A549 (cell line): ENCODE data around the gene ZNF710. TPM values are rescaled to one million over a fixed set of nuclear protein-coding genes. Genes with fewer than 3 reads are reported as not detected.
A peak's percentile ranks its signal among the peaks of the same experiment; 100 is the strongest.

Source experiments
- ATAC-seq, 2 experiments: fragments of 200-7000 bp in 1 of 2; fragments of >200 bp in 1 of 2; cut with Nextera tagmentation in 1 of 2; cut with Tn5 transposase in 1 of 2; 3 replicates each; pipeline versions ENCODE4 v1.8.0 to v1.9.1; 2018 to 2020; ENCODE audit warnings: mild to moderate bottlenecking in 1 of 2, moderate library complexity in 1 of 2
- CTCF ChIA-PET: fragments of 300-600 bp; sonication (Branson Sonifier 250); formaldehyde crosslinking; extraction: SDS; loops from one replicate; lab custom pipeline; 2021; ENCODE audit warnings: antibody characterized with exemption, inconsistent platforms; lab: Yijun Ruan, JAX
- POLR2A ChIA-PET: fragments of 350-600 bp; formaldehyde crosslinking; extraction: SDS; loops from one replicate; lab custom pipeline; 2021; ENCODE audit warnings: antibody characterized with exemption, inconsistent platforms; lab: Yijun Ruan, JAX
- DNase-seq, 2 experiments: peaks; one replicate each; pipeline versions ENCODE4 v3.0.0 to v3.0.0-alpha.2; 2011 to 2016; ENCODE audit warnings: low read depth in 1 of 2, low spot score in 1 of 2
- FAIRE-seq: peaks from 2 replicates; lab custom pipeline; 2011; peaks lifted over from hg19 to GRCh38; lab: Jason Lieb, UNC
- H3K27ac ChIP-seq, 2 experiments: fragments of >200 bp; sonication (Bioruptor Twin); formaldehyde crosslinking; 3 replicates each; pipeline ENCODE4 v1.5.1; 2016 to 2017
- H3K4me1 ChIP-seq: fragments of >200 bp; sonication (Bioruptor Twin); formaldehyde crosslinking; 3 replicates; pipeline ENCODE4 v1.6.1; 2016
- H3K4me2 ChIP-seq: fragments of >200 bp; sonication (Bioruptor Twin); formaldehyde crosslinking; 3 replicates; pipeline ENCODE4 v1.6.1; 2016
- H3K4me3 ChIP-seq: fragments of >200 bp; sonication (Bioruptor Twin); formaldehyde crosslinking; 3 replicates; pipeline ENCODE4 v1.5.1; 2016
- H3K9me3 ChIP-seq: fragments of >200 bp; sonication (Bioruptor Twin); formaldehyde crosslinking; 3 replicates; pipeline ENCODE4 v1.6.1; 2016
- BHLHE40 ChIP-seq: IDR thresholded peaks from 2 replicates; pipeline ENCODE4 v1.6.1; 2012; ENCODE audit warnings: low read depth, low read length, inconsistent platforms
- CBX2 ChIP-seq: fragments of 200-600 bp; sonication (generic); IDR thresholded peaks from 2 replicates; pipeline ENCODE4 v1.6.1; 2016; ENCODE audit warnings: low read depth, mild to moderate bottlenecking, borderline replicate concordance
- CBX8 ChIP-seq: fragments of 200-600 bp; sonication (generic); IDR thresholded peaks from 2 replicates; pipeline ENCODE4 v1.6.1; 2016
- CHD4 ChIP-seq: fragments of 200-600 bp; sonication (generic); IDR thresholded peaks from 2 replicates; pipeline ENCODE4 v1.6.1; 2016; ENCODE audit warnings: antibody characterized with exemption, mild to moderate bottlenecking, borderline replicate concordance
- EHF ChIP-seq: fragments of 250-450 bp; sonication (Bioruptor Pico); IDR thresholded peaks from 2 replicates; pipeline ENCODE4 v1.5.0; 2020; ENCODE audit warnings: mild to moderate bottlenecking
- EHMT2 ChIP-seq: fragments of 200-600 bp; sonication (generic); IDR thresholded peaks from 2 replicates; pipeline ENCODE4 v1.6.1; 2016; ENCODE audit warnings: antibody characterized with exemption, low read depth, mild to moderate bottlenecking, moderate library complexity
- EP300 ChIP-seq, 2 experiments: fragments of >200 bp; sonication (Bioruptor Twin); formaldehyde crosslinking; IDR thresholded peaks; 2 replicates in 1 of 2; 3 replicates in 1 of 2; pipeline ENCODE4 v1.6.1; 2016 to 2017
- ESRRA ChIP-seq: fragments of 150-350 bp; IDR thresholded peaks from 2 replicates; pipeline ENCODE4 v1.6.1; 2014; ENCODE audit warnings: mild to moderate bottlenecking, low read length, borderline replicate concordance
- FOSL2 ChIP-seq, 2 experiments: fragments of 450-650 bp in 1 of 2; fragments of >200 bp in 1 of 2; sonication (Bioruptor Twin) in 1 of 2; formaldehyde crosslinking; IDR thresholded peaks; 2 replicates each; pipeline versions ENCODE4 v1.5.0 to v1.6.1; 2016 to 2020; ENCODE audit warnings: mild to moderate bottlenecking in 1 of 2, moderate library complexity in 1 of 2
- HDAC2 ChIP-seq: fragments of 200-600 bp; sonication (generic); IDR thresholded peaks from 2 replicates; pipeline ENCODE4 v1.6.1; 2016
- HEYL ChIP-seq: fragments of 250-450 bp; sonication (Bioruptor Pico); IDR thresholded peaks from 2 replicates; pipeline ENCODE4 v1.8.0; 2021; ENCODE audit warnings: mild to moderate bottlenecking, moderate library complexity
- HOXB13 ChIP-seq: fragments of 250-450 bp; sonication (Bioruptor Pico); IDR thresholded peaks from 2 replicates; pipeline ENCODE4 v1.5.0; 2020; ENCODE audit warnings: low read depth, mild to moderate bottlenecking, moderate library complexity
- JUN ChIP-seq, 2 experiments: fragments of >200 bp; sonication (Bioruptor Twin); formaldehyde crosslinking; IDR thresholded peaks; 2 replicates in 1 of 2; 3 replicates in 1 of 2; pipeline ENCODE4 v1.6.1; 2016 to 2017
- KDM1A ChIP-seq: fragments of 200-600 bp; sonication (generic); IDR thresholded peaks from 2 replicates; pipeline ENCODE4 v1.6.1; 2016; ENCODE audit warnings: low read depth, mild to moderate bottlenecking
- KDM5A ChIP-seq: fragments of 200-600 bp; sonication (generic); IDR thresholded peaks from 2 replicates; pipeline ENCODE4 v1.6.1; 2016; ENCODE audit warnings: antibody characterized with exemption, mild to moderate bottlenecking
- MAFK ChIP-seq: fragments of 450-650 bp; IDR thresholded peaks from 2 replicates; pipeline ENCODE4 v1.6.1; 2014; ENCODE audit not compliant: partially characterized antibody
- NPAS2 ChIP-seq: fragments of 250-450 bp; sonication (Bioruptor Pico); IDR thresholded peaks from 2 replicates; pipeline ENCODE4 v1.8.0; 2022; ENCODE audit warnings: mild to moderate bottlenecking, moderate library complexity, borderline replicate concordance
- POLR2AphosphoS2 ChIP-seq: conservative IDR thresholded peaks from 2 replicates; pipeline ENCODE4 v1.6.1; 2012; ENCODE audit warnings: low read length, improper control_type of control experiment, inconsistent platforms
- RFX5 ChIP-seq: fragments of 450-650 bp; IDR thresholded peaks from 2 replicates; pipeline ENCODE4 v1.7.1; 2014; ENCODE audit warnings: antibody characterized with exemption, mild to moderate bottlenecking, moderate library complexity
- SMC3 ChIP-seq: fragments of >200 bp; sonication (Bioruptor Twin); formaldehyde crosslinking; IDR thresholded peaks from 3 replicates; pipeline ENCODE4 v1.6.1; 2018; ENCODE audit warnings: inconsistent platforms
- TFCP2L1 ChIP-seq: fragments of 250-450 bp; sonication (Bioruptor Pico); IDR thresholded peaks from 2 replicates; pipeline ENCODE4 v1.5.0; 2021; ENCODE audit warnings: mild to moderate bottlenecking
- ZC3H11A ChIP-seq: fragments of 450-650 bp; IDR thresholded peaks from 2 replicates; pipeline ENCODE4 v1.6.1; 2014; ENCODE audit warnings: antibody characterized with exemption, mild to moderate bottlenecking
- ZFP36 ChIP-seq: fragments of 450-650 bp; IDR thresholded peaks from 2 replicates; pipeline ENCODE4 v1.6.1; 2014; ENCODE audit warnings: borderline replicate concordance; ENCODE audit not compliant: partially characterized antibody
- WGBS: methylation state at CpG from one replicate; pipeline ENCODE4 v1.1.6; 2017; ENCODE audit errors: missing lambda C conversion rate; 5-methylcytosine and 5-hydroxymethylcytosine counted together
- polyA plus RNA-seq, 4 experiments: library from polyadenylated mRNA; depleted of rRNA in 3 of 4; stranded (reverse); fragments of >200 nt; fragmentation: RNase III in 1 of 4; extraction: RNeasy Plus Mini Kit Qiagen cat#74134 plus additional on column Dnase treatment in 1 of 4; gene quantifications; 2 replicates in 3 of 4; 3 replicates in 1 of 4; pipeline ENCODE4 v1.2.3, GENCODE V29; 2011 to 2017
- TF ChIP-seq, protein P1 (sequence below): fragments of 250-450 bp; sonication (Bioruptor Pico); IDR thresholded peaks from 2 replicates; pipeline ENCODE4 v1.5.0; 2021; ENCODE audit warnings: mild to moderate bottlenecking, moderate library complexity, borderline replicate concordance
- TF ChIP-seq, protein P2 (sequence below): IDR thresholded peaks from 2 replicates; pipeline ENCODE4 v1.6.1; 2012; ENCODE audit warnings: low read depth, borderline replicate concordance
- TF ChIP-seq, protein P3 (sequence below): IDR thresholded peaks from 2 replicates; pipeline ENCODE4 v1.6.1; 2012
- TF ChIP-seq, protein P4 (sequence below): fragments of >200 bp; sonication (Bioruptor Twin); formaldehyde crosslinking; IDR thresholded peaks from 2 replicates; pipeline ENCODE4 v1.6.1; 2016

ZNF710 gene
- polyA plus RNA-seq, 2 of the 4 experiments (the other 2 are of a cell fraction), result 2.6 to 7.8 TPM

DNA sequence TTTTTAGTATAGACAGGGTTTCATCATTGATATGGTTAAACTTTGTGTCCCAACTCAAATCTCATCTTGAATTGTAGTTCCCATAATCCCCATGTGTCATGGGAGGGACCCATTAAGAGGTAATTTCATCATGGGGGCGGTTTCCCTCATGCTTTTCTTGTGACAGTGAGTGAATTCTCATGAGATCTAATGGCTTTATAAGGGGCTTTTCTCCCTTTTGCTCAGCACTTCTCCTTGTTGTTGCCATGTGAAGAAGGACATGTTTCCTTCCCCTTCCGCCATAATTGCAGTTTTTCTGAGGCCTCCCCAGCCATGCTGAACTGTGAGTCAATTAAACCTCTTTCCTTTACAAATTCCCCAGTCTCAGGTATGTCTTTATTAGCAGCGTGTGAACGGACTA, 20.2 kb upstream of the ZNF710 start:
- no peak for FAIRE-seq
- Histone ChIP-seq H3K4me2 (no peak overlapping the region), H3K4me1 (no peaks in the 10 kb centered on the region), H3K4me3 (no peak overlapping the region), H3K9me3 (no peaks in the 10 kb centered on the region), H3K27ac (no peak overlapping the region)
- ATAC-seq, result no peak
- no peak for TF ChIP-seq HEYL (CRISPR knock-in tag)
- no peak for TF ChIP-seq EP300 (IDR thresholded peaks at IDR 0.05)
- no peak for TF ChIP-seq RFX5
- no peak for TF ChIP-seq NPAS2 (CRISPR knock-in tag)
- TF ChIP-seq, protein P1, sequence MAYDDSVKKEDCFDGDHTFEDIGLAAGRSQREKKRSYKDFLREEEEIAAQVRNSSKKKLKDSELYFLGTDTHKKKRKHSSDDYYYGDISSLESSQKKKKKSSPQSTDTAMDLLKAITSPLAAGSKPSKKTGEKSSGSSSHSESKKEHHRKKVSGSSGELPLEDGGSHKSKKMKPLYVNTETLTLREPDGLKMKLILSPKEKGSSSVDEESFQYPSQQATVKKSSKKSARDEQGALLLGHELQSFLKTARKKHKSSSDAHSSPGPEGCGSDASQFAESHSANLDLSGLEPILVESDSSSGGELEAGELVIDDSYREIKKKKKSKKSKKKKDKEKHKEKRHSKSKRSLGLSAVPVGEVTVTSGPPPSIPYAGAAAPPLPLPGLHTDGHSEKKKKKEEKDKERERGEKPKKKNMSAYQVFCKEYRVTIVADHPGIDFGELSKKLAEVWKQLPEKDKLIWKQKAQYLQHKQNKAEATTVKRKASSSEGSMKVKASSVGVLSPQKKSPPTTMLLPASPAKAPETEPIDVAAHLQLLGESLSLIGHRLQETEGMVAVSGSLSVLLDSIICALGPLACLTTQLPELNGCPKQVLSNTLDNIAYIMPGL (CRISPR knock-in tag), result no peak
- TF ChIP-seq MAFK, result no peak
- no peak for TF ChIP-seq ZC3H11A
- TF ChIP-seq ZFP36, result no peak
- TF ChIP-seq BHLHE40, result no peak
- no peak for TF ChIP-seq CBX8
- 74% methylated on average over 4 of the region's 4 CpGs for WGBS
- POLR2A ChIA-PET, result no interaction called here
- CTCF ChIA-PET, result interaction anchor here (0.8 to 1.5 kb wide), 3 partner anchors 8 to 23 kb away, joined by 3 to 7 read pairs (median 5); no protein-coding TSS in a partner anchor
- DNase-seq, result no peak

DNA sequence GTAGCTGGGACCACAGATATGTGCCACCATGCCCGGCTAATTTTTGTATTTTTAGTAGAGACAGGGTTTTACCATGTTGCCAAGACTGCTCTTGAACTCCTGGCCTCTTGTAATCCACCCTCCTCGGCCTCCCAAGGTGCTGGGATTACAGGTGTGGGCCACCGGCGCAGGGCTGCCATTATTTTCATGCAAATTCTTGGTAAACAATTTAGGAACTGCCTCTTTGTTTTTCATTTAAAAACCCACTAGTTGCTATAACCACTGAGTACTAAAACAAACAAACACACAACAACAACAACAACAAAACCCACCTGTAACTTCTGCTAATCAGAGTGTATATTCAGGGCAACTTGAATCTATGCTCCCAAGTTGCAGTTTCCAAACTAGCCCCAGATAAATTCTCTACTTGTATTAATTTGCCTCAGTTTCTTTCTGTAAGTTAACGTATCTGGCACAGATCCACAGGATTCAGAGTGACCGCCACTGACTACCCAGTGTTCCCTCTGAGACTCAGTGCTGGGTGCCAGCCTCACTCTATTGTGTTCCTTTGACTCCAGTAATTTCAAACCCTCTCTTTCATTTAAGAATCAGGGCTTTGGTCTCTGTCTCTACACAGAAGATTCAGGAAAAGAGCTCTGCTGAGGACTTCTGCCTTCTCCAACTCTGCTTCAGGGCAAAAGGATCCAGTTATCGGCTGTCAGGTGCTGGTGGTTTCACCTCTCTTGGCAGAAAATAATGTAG, 18.6 kb upstream of the ZNF710 start:
- DNase-seq (no peak), FAIRE-seq (no peak)
- POLR2A ChIA-PET, result no interaction called here
- no peak overlapping the region for H3K4me3 ChIP-seq
- TF ChIP-seq FOSL2 (IDR thresholded peaks at IDR 0.05) (no peak), FOSL2 (CRISPR knock-in tag; IDR thresholded peaks at IDR 0.05) (no peak), TFCP2L1 (CRISPR knock-in tag) (no peak), HDAC2 (no peak), HOXB13 (CRISPR knock-in tag) (no peak), EHF (CRISPR knock-in tag) (no peak), ESRRA (no peak), KDM1A (no peak), CBX2 (no peak), CBX8 (no peak), KDM5A (no peak), JUN (IDR thresholded peaks at IDR 0.05) (no peak), SMC3 (no peak), CHD4 (no peak), EHMT2 (no peak), POLR2AphosphoS2 (no peak)
- TF ChIP-seq, protein P2, sequence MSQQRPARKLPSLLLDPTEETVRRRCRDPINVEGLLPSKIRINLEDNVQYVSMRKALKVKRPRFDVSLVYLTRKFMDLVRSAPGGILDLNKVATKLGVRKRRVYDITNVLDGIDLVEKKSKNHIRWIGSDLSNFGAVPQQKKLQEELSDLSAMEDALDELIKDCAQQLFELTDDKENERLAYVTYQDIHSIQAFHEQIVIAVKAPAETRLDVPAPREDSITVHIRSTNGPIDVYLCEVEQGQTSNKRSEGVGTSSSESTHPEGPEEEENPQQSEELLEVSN, result no peak
- TF ChIP-seq, protein P3, sequence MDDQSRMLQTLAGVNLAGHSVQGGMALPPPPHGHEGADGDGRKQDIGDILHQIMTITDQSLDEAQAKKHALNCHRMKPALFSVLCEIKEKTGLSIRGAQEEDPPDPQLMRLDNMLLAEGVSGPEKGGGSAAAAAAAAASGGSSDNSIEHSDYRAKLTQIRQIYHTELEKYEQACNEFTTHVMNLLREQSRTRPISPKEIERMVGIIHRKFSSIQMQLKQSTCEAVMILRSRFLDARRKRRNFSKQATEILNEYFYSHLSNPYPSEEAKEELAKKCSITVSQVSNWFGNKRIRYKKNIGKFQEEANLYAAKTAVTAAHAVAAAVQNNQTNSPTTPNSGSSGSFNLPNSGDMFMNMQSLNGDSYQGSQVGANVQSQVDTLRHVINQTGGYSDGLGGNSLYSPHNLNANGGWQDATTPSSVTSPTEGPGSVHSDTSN, result no peak
- TF ChIP-seq, protein P1 (CRISPR knock-in tag), result no peak
- TF ChIP-seq, protein P4, sequence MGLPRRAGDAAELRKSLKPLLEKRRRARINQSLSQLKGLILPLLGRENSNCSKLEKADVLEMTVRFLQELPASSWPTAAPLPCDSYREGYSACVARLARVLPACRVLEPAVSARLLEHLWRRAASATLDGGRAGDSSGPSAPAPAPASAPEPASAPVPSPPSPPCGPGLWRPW, result no peak
- TF ChIP-seq, all 56 proteins: peak for 0
- WGBS, result 51% methylated on average over 7 of the region's 7 CpGs
- CTCF ChIA-PET, result interaction anchor here (1.5 to 2.0 kb wide), 2 partner anchors 11 to 15 kb away, joined by 5 to 6 read pairs; no protein-coding TSS in a partner anchor
- Histone ChIP-seq H3K4me2 (no peak overlapping the region), H3K9me3 (no peaks in the 10 kb centered on the region), H3K27ac (no peak overlapping the region), H3K4me1 (no peaks in the 10 kb centered on the region)
- peak; percentile 24 to 31; a peak in 1 of 6 replicates for ATAC-seq
